Brain microvascular endothelial cell (primary cell): ENCODE results near the gene SCN2A.
A peak's percentile ranks its signal among the peaks of the same experiment; 100 is the strongest.

ENCODE experiments used
- DNase-seq: peaks from one replicate; pipeline ENCODE4 v3.0.0-alpha.2; 2020
- H3K27ac ChIP-seq: fragments of 250-450 bp; sonication (Bioruptor Pico); 2 replicates; pipeline ENCODE4 v1.5.1; 2020; ENCODE audit warnings: mild to moderate bottlenecking, moderate library complexity
- H3K27me3 ChIP-seq: fragments of 250-450 bp; sonication (Bioruptor Pico); replicated peaks from 2 replicates; pipeline ENCODE4 v1.5.1; 2020; ENCODE audit warnings: mild to moderate bottlenecking
- H3K36me3 ChIP-seq: fragments of 250-450 bp; sonication (Bioruptor Pico); replicated peaks from 2 replicates; pipeline ENCODE4 v1.5.1; 2020; ENCODE audit warnings: mild to moderate bottlenecking
- H3K4me3 ChIP-seq: 2 replicates; pipeline ENCODE4 v1.5.1; 2011; ENCODE audit warnings: low read depth, mild to moderate bottlenecking, control low read depth, low read length, moderate library complexity
- in situ Hi-C: cut with HindIII; loops from 2 replicates; pipeline ENCODE4 v1.10.0; 2017; ENCODE audit warnings: low sequenced_read_pairs, low pct_ligation_motif_present
- TF ChIP-seq, protein P1 (sequence below): IDR thresholded peaks from 2 replicates; pipeline ENCODE4 v1.5.1; 2011; ENCODE audit warnings: low read depth, mild to moderate bottlenecking, moderate library complexity, low read length, control low read depth, inconsistent platforms; ENCODE audit errors: missing control alignments

SCN2A gene

DNA sequence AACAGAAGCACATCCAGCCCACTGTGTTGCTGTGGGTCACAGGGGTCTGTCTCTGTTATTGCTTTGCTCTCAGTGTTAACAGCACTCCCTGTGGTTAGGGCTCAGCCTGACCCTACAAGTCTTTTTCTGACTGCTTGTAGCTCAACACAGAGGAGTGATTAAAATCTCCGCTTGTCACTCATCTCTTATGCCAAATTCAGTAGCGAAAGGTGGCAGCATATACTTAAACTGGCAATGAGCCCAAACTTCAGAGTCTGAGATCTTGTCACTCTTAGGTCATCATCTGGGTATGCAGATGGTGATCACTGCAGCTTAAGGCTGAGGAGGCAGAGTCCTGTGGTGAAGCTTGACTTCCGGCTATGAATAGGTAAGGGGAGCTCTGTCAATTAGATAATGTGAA lies 167.0 kb downstream of the SCN2A start:
- DNase-seq, result peak; percentile 34
- H3K4me3 ChIP-seq, result no peak overlapping the region
- no peak overlapping the region for H3K27ac ChIP-seq
- H3K27me3 ChIP-seq, result no peaks in the 10 kb centered on the region
- TF ChIP-seq, protein P1, sequence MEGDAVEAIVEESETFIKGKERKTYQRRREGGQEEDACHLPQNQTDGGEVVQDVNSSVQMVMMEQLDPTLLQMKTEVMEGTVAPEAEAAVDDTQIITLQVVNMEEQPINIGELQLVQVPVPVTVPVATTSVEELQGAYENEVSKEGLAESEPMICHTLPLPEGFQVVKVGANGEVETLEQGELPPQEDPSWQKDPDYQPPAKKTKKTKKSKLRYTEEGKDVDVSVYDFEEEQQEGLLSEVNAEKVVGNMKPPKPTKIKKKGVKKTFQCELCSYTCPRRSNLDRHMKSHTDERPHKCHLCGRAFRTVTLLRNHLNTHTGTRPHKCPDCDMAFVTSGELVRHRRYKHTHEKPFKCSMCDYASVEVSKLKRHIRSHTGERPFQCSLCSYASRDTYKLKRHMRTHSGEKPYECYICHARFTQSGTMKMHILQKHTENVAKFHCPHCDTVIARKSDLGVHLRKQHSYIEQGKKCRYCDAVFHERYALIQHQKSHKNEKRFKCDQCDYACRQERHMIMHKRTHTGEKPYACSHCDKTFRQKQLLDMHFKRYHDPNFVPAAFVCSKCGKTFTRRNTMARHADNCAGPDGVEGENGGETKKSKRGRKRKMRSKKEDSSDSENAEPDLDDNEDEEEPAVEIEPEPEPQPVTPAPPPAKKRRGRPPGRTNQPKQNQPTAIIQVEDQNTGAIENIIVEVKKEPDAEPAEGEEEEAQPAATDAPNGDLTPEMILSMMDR, result no peak
- in situ Hi-C loops, result no loop called here
- no peaks in the 10 kb centered on the region for H3K36me3 ChIP-seq

DNA sequence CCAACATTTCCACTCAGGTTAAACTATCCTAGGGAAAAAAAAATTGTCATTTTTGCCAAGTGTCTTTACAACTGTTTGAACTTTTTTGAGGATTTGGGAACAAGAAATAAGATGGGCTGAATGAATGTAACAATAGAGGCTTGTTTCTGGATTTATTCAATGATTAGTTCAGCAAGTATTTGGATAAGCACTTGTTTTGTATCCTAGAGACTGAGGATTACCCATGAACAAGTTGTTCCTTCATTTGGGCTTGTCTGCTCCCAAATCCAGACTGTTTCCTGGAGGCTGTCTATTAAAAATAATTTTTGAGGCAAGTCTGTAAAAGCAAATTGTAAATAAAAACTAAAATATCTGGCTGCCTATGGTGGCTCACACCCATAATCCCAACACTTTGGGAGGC lies 168.3 kb downstream of the SCN2A start:
- no peak for DNase-seq
- Histone ChIP-seq H3K27ac (no peak overlapping the region), H3K27me3 (no peaks in the 10 kb centered on the region), H3K4me3 (no peak overlapping the region), H3K36me3 (no peaks in the 10 kb centered on the region)
- in situ Hi-C loops, result no loop called here
- TF ChIP-seq, protein P1, result no peak

DNA sequence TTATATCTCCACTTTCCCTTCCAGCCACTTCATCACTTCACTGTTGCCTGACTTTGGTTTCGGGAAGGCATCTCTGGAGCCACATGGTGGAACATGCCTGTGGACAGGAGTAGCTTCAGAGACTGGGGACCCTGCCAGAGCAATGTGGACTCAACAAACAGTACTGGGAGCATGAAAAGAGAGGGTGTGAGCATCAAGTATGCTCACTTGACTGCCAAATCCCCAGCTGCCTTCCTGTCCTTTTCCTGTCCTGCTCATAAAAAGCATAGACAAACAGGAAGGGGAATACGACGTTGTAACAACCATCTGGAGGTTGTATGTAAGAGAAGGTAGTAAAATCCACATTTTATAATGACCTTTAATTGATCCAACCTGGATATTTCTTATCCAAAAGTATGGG lies 169.0 kb downstream of the SCN2A start:
- no peak for DNase-seq
- H3K36me3 ChIP-seq, result no peaks in the 10 kb centered on the region
- no peak overlapping the region for H3K4me3 ChIP-seq
- no peaks in the 10 kb centered on the region for H3K27me3 ChIP-seq
- in situ Hi-C loops, result no loop called here
- TF ChIP-seq, protein P1, result no peak
- H3K27ac ChIP-seq, result no peak overlapping the region

DNA sequence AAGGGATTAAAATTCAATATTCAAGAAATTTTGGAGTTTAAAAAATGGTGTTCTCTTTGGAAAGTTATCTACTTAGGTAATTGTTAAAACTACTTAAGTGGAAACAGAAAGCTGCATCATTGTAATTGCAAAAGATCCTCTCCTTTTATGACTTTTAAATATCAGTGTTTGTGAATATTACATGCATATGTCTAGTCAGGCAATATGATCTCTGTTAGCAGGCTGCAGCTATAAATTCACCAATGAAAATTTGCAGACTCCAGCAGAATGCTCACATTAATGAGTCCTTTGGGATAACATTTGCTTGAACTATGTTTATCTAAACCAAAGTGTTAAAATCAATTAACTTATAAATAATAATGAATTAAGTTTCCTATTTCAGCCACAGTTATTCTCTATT lies 171.1 kb downstream of the SCN2A start:
- H3K27me3 ChIP-seq, result no peaks in the 10 kb centered on the region
- in situ Hi-C loops, result no loop called here
- TF ChIP-seq, protein P1, result no peak
- H3K27ac ChIP-seq, result no peak overlapping the region
- no peak overlapping the region for H3K4me3 ChIP-seq
- DNase-seq, result no peak
- no peaks in the 10 kb centered on the region for H3K36me3 ChIP-seq

DNA sequence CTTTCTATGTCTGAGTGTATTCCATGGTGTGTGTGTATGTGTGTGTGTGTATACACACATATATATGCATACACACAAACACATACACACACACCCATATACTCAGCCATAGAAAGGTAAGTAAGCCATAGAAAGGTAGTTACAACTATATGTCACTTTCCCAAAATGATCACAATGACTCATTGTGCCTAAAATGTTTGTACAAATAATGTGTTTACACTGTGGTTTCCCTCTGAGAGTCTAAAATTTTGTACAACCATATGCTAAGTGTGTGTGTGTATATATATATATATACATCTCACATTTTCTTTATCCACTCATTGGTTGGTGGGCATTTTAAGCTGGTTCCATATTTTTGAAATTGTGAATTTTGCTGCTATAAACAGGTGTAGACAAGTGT lies 175.0 kb downstream of the SCN2A start:
- in situ Hi-C loops, result no loop called here
- no peak overlapping the region for H3K4me3 ChIP-seq
- DNase-seq, result no peak
- TF ChIP-seq, protein P1, result no peak
- H3K36me3 ChIP-seq, result no peaks in the 10 kb centered on the region
- no peak overlapping the region for H3K27ac ChIP-seq
- no peaks in the 10 kb centered on the region for H3K27me3 ChIP-seq

DNA sequence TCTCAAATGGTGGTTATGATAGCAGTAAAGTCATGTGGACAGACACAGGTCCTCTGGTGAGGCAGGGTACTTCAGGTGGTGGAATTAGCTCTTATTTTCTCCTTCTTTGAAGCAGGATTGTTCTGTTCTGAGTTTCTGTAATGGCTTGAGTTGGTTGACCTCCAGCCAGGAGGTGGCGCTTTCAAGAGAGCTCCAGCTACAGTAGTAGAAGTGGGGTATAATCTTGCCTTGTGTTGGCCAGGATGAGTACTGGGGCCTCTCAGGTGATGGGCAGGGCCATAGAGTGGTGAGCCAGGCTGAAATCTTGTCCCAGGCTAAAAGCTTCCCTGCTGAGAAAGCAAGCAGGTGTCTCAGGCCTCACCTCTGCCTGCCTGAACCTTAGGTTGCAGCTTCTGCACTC lies 177.8 kb downstream of the SCN2A start:
- Histone ChIP-seq H3K4me3 (no peak overlapping the region), H3K27me3 (no peaks in the 10 kb centered on the region), H3K36me3 (no peaks in the 10 kb centered on the region), H3K27ac (no peak overlapping the region)
- TF ChIP-seq, protein P1, result peak; percentile 27
- DNase-seq, result no peak
- in situ Hi-C loops, result no loop called here
